GM12878 (cell line): ENCODE results near the gene LKAAEAR1. TPM values are rescaled to one million over a fixed set of nuclear protein-coding genes. Genes with fewer than 3 reads are reported as not detected.
A peak's percentile ranks its signal among the peaks of the same experiment; 100 is the strongest.

Source experiments
- ATAC-seq: fragments of 200-7000 bp; cut with Tn5 transposase; 3 replicates; pipeline ENCODE4 v1.9.1; 2020; ENCODE audit warnings: mild to moderate bottlenecking, moderate library complexity
- BruUV-seq: library from RNA; stranded (reverse); fragments of 400-500 nt; replicated peaks from 2 replicates; lab custom pipeline; 2021; lab: Mats Ljungman, UMichigan
- CTCF ChIA-PET: fragments of 300-600 bp; sonication (Branson Sonifier 250); formaldehyde crosslinking; extraction: SDS; loops from one replicate; lab custom pipeline; 2021; ENCODE audit warnings: inconsistent platforms; lab: Yijun Ruan, JAX
- POLR2A ChIA-PET: fragments of 350-600 bp; formaldehyde crosslinking; extraction: SDS; loops from one replicate; lab custom pipeline; 2021; ENCODE audit warnings: inconsistent platforms; lab: Charles Lee
- RAD21 ChIA-PET: fragments of 300-600 bp; sonication (Branson Sonifier 250); formaldehyde crosslinking; loops from one replicate; lab custom pipeline; 2023; ENCODE audit warnings: antibody characterized with exemption; ENCODE audit not compliant: unreplicated experiment; lab: Charles Lee
- SMC1A ChIA-PET: fragments of 300-600 bp; sonication (Branson Sonifier 250); formaldehyde crosslinking; loops from one replicate; lab custom pipeline; 2023; ENCODE audit not compliant: unreplicated experiment, uncharacterized antibody; lab: Charles Lee
- DNase-seq: peaks from one replicate; pipeline ENCODE4 v3.0.0-alpha.2; 2011; ENCODE audit warnings: low read depth, low spot score
- FAIRE-seq: peaks from 3 replicates; lab custom pipeline; 2011; peaks lifted over from hg19 to GRCh38; lab: Jason Lieb, UNC
- H2AFZ ChIP-seq: 2 replicates; pipeline ENCODE4 v1.6.0; 2011; ENCODE audit warnings: low read depth, low read length, control low read depth; ENCODE audit not compliant: control insufficient read depth
- H3K27ac ChIP-seq: 2 replicates; pipeline ENCODE4 v1.5.1; 2011; ENCODE audit warnings: control low read depth; ENCODE audit not compliant: control insufficient read depth, insufficient read depth
- H3K27me3 ChIP-seq, 2 experiments: replicated peaks in 1 of 2; 2 replicates each; pipeline versions ENCODE4 v1.6.0 to v1.6.1; 2011; ENCODE audit warnings: low read length in 1 of 2; ENCODE audit not compliant: control insufficient read depth in 2 of 2, insufficient read depth in 2 of 2
- H3K36me3 ChIP-seq, 2 experiments: 2 replicates each; pipeline ENCODE4 v1.5.1; 2011; ENCODE audit warnings: low read length in 1 of 2; ENCODE audit not compliant: control insufficient read depth in 2 of 2, insufficient read depth in 2 of 2
- H3K4me1 ChIP-seq: 2 replicates; pipeline ENCODE4 v1.6.1; 2011; ENCODE audit warnings: mild to moderate bottlenecking, low read length, moderate library complexity, mixed read lengths; ENCODE audit not compliant: control insufficient read depth, insufficient read depth
- H3K4me2 ChIP-seq: 2 replicates; pipeline ENCODE4 v1.6.0; 2011; ENCODE audit warnings: control low read depth; ENCODE audit not compliant: control insufficient read depth, insufficient read depth
- H3K4me3 ChIP-seq: fragments of 200-600 bp; sonication (generic); 2 replicates; pipeline ENCODE4 v1.5.1; 2016
- H3K79me2 ChIP-seq: 2 replicates; pipeline ENCODE4 v1.6.0; 2011; ENCODE audit warnings: low read length; ENCODE audit not compliant: control insufficient read depth, insufficient read depth
- H3K9ac ChIP-seq: 2 replicates; pipeline ENCODE4 v1.8.0; 2011; ENCODE audit warnings: low read length, control low read depth, mixed read lengths; ENCODE audit not compliant: control insufficient read depth, insufficient read depth
- H3K9me3 ChIP-seq: replicated peaks from 3 replicates; pipeline ENCODE4 v1.5.1; 2011; ENCODE audit warnings: mild to moderate bottlenecking, low read length; ENCODE audit not compliant: control insufficient read depth, insufficient read depth
- H4K20me1 ChIP-seq: 2 replicates; pipeline ENCODE4 v1.6.0; 2011; ENCODE audit not compliant: control insufficient read depth, insufficient read depth
- BACH1 ChIP-seq: fragments of 450-650 bp; IDR thresholded peaks from 2 replicates; pipeline ENCODE4 v1.6.1; 2017; ENCODE audit warnings: mild to moderate bottlenecking, borderline replicate concordance
- HDAC6 ChIP-seq: fragments of 200-600 bp; sonication (generic); IDR thresholded peaks from one replicate; pipeline ENCODE4 v1.8.0; 2017; ENCODE audit warnings: antibody characterized with exemption; ENCODE audit not compliant: unreplicated experiment
- IKZF1 ChIP-seq: fragments of 450-650 bp; conservative IDR thresholded peaks from 2 replicates; pipeline ENCODE4 v1.6.1; 2017; ENCODE audit warnings: antibody characterized with exemption, mild to moderate bottlenecking
- MLLT1 ChIP-seq: fragments of 450-650 bp; IDR thresholded peaks from 2 replicates; pipeline ENCODE4 v1.6.1; 2016; ENCODE audit warnings: mild to moderate bottlenecking
- NFXL1 ChIP-seq: fragments of 450-650 bp; IDR thresholded peaks from 2 replicates; pipeline ENCODE4 v1.6.1; 2017; ENCODE audit warnings: antibody characterized with exemption, mild to moderate bottlenecking, borderline replicate concordance
- POLR2A ChIP-seq: IDR thresholded peaks from 2 replicates; pipeline ENCODE4 v1.6.1; 2011; ENCODE audit warnings: low read depth, mild to moderate bottlenecking, low read length
- SMARCA5 ChIP-seq: fragments of 450-650 bp; IDR thresholded peaks from 2 replicates; pipeline ENCODE4 v1.6.1; 2017; ENCODE audit warnings: mild to moderate bottlenecking
- TARDBP ChIP-seq: IDR thresholded peaks from 2 replicates; pipeline ENCODE4 v1.6.1; 2016; ENCODE audit warnings: borderline replicate concordance
- WRNIP1 ChIP-seq: IDR thresholded peaks from 2 replicates; pipeline ENCODE4 v1.6.1; 2011; ENCODE audit warnings: low read depth, low read length, improper control_type of control experiment, borderline replicate concordance
- WGBS: methylation state at CpG from one replicate; pipeline ENCODE4 v1.1.6; 2016; ENCODE audit warnings: low lambda C conversion rate; ENCODE audit not compliant: insufficient replicate concordance, insufficient coverage; ENCODE audit errors: missing lambda C conversion rate; 5-methylcytosine and 5-hydroxymethylcytosine counted together
- in situ Hi-C: fragments of 300-500 bp; cut with MboI; formaldehyde crosslinking; loops from 9 replicates; pipeline ENCODE4 v1.14.3; 2018; ENCODE audit warnings: mixed read lengths
- intact Hi-C: fragments of 100-400 bp; cut with micrococcal nuclease; formaldehyde crosslinking; loops from one replicate; pipeline ENCODE4 v1.14.2; 2022; ENCODE audit not compliant: unreplicated experiment
- polyA plus RNA-seq, 11 experiments: library from polyadenylated mRNA; depleted of rRNA in 4 of 11; unstranded in 6 of 11; stranded (reverse) in 5 of 11; fragments of >200 nt; fragmentation: Nextera tagmentation in 4 of 11; fragmentation: Illumina TruSeq in 1 of 11; extraction: Ambion mirVana in 4 of 11; extraction: Trizol in 1 of 11; gene quantifications; 1 replicate in 1 of 11; 2 replicates in 10 of 11; pipeline versions ENCODE4 v1.2.1 to v1.2.3, GENCODE V29; 2011 to 2016; ENCODE audit warnings: inconsistent platforms in 2 of 11, missing spikeins in 2 of 11, low read depth in 1 of 11
- total RNA-seq, 4 experiments: library from RNA; depleted of rRNA in 3 of 4; stranded (reverse); fragments of >200 nt in 3 of 4; fragmentation: Illumina TruSeq in 1 of 4; extraction: Trizol in 1 of 4; gene quantifications; 2 replicates each; pipeline versions ENCODE4 v1.2.1 to v1.2.3, GENCODE V29; 2013 to 2021

Gene LKAAEAR1
- total and polyA plus RNA-seq, 10 of the 15 experiments (the other 5 are each of a cell fraction or from before 2014, with no cell fraction given): not detected

GRCh38 chr20:64077094-64077493, 7.1 kb downstream of the LKAAEAR1 start (continued):
- peak; percentile 76 for TF ChIP-seq IKZF1
- TF ChIP-seq NFXL1: no peak

- peaks cover 30% of the 10 kb centered on the region for H3K79me2 ChIP-seq
- H3K4me2 ChIP-seq: peak overlapping the region; percentile 97
- H3K4me1 ChIP-seq: peaks cover 19% of the 10 kb centered on the region; the same call in 1 of the 2 replicates
- peak overlapping the region; percentile 91 for H3K9ac ChIP-seq
- intact Hi-C loops: no loop called here
- no peaks in the 10 kb centered on the region for H3K9me3 ChIP-seq
- no peaks in the 10 kb centered on the region for H4K20me1 ChIP-seq
- H3K27ac ChIP-seq: peak overlapping the region; percentile 85
- SMC1A ChIA-PET: interaction anchor here (2.8 kb wide), 1 partner anchor 10 kb away, joined by 10 read pairs; no protein-coding TSS in a partner anchor
- RAD21 ChIA-PET: interaction anchor here (1.2 to 2.3 kb wide), 4 partner anchors 11 to 35 kb away, joined by 4 to 7 read pairs (median 4); no protein-coding TSS in a partner anchor
- FAIRE-seq: no peak
- in situ Hi-C loops: no loop called here
- WGBS: 63% methylated on average over 21 of the region's 22 CpGs
- peaks cover 3 to 22% of the 10 kb centered on the region in 2 experiments for H3K36me3 ChIP-seq
- CTCF ChIA-PET: interaction anchor here (1.1 to 3.9 kb wide), 5 partner anchors 10 to 37 kb away, joined by 3 to 22 read pairs (median 7); no protein-coding TSS in a partner anchor
- ATAC-seq: no peak
- peak overlapping the region; percentile 83 for H3K4me3 ChIP-seq
- TF ChIP-seq TARDBP (no peak), POLR2A (peak; percentile 24; the same call in 1 of the 2 replicates), WRNIP1 (no peak), MLLT1 (peak; percentile 85), SMARCA5 (0 out of 2 replicates have a peak, but pooled peaks have one; percentile 7), BACH1 (0 out of 2 replicates have a peak, but pooled peaks have one; percentile 17), HDAC6 (no peak)
- H3K27me3 ChIP-seq: no peaks in the 10 kb centered on the region
- no TSS peak for BruUV-seq
- POLR2A ChIA-PET: interaction anchor here (1.1 to 3.0 kb wide), 5 partner anchors 12 to 37 kb away, joined by 3 to 10 read pairs (median 4); no protein-coding TSS in a partner anchor
- no peak for DNase-seq
- no peak overlapping the region for H2AFZ ChIP-seq
These were observed 7.9 kb downstream of the LKAAEAR1 start for GRCh38 chr20:64076061-64076997.
